Gastroesophageal sphincter (tissue), 4 donors: Measurements from ENCODE around the gene SLC66A1. TPM values are rescaled to one million over a fixed set of nuclear protein-coding genes. Genes with fewer than 3 reads are reported as not detected.
A peak's percentile ranks its signal among the peaks of the same experiment; 100 is the strongest.

Experiments
- ATAC-seq: fragments of 150-250 bp; one replicate; pipeline ENCODE4 v1.9.1; 2016; ENCODE audit warnings: mild to moderate bottlenecking, moderate library complexity
- H3K27ac ChIP-seq, 4 donors: fragments of 200-600 bp; sonication (generic) in 3 of 4; 1 replicate in 3 of 4; 2 replicates in 1 of 4; pipeline ENCODE4 v1.5.1; 2016 to 2019
- H3K27me3 ChIP-seq: fragments of 200-600 bp; sonication (generic); one replicate; pipeline ENCODE4 v1.5.1; 2019
- H3K36me3 ChIP-seq, 2 donors: fragments of 200-600 bp; sonication (generic); one replicate each; pipeline ENCODE4 v1.5.1; 2019; ENCODE audit warnings: control low read depth in 1 of 2
- H3K4me1 ChIP-seq, 3 donors: fragments of 200-600 bp; sonication (generic); 1 replicate in 2 of 3; 2 replicates in 1 of 3; pipeline ENCODE4 v1.5.1; 2016 to 2019; ENCODE audit warnings: control low read depth in 2 of 3
- H3K4me3 ChIP-seq, 2 donors: fragments of 200-600 bp; sonication (generic); one replicate each; pipeline ENCODE4 v1.5.1; 2019; ENCODE audit warnings: mild to moderate bottlenecking in 1 of 2, moderate library complexity in 1 of 2
- H3K9me3 ChIP-seq, 3 donors: fragments of 200-600 bp; sonication (generic); one replicate each; pipeline ENCODE4 v1.5.1; 2017 to 2019; ENCODE audit warnings: control low read depth in 2 of 3
- CTCF ChIP-seq, 4 experiments: fragments of 200-600 bp in 2 of 4; fragments of 450-650 bp in 2 of 4; sonication (generic) in 1 of 4; IDR thresholded peaks; one replicate each; pipeline ENCODE4 v1.5.1; 2017 to 2019; ENCODE audit warnings: antibody characterized with exemption in 4 of 4, mild to moderate bottlenecking in 2 of 4, moderate library complexity in 2 of 4
- EP300 ChIP-seq: sonication (generic); formaldehyde crosslinking; IDR thresholded peaks from one replicate; pipeline ENCODE4 v1.6.1; 2017; ENCODE audit warnings: antibody characterized with exemption, mild to moderate bottlenecking
- POLR2A ChIP-seq, 2 donors: fragments of 450-650 bp; IDR thresholded peaks; one replicate each; pipeline ENCODE4 v1.6.1; 2017; ENCODE audit warnings: antibody characterized with exemption in 2 of 2, mild to moderate bottlenecking in 2 of 2, moderate library complexity in 1 of 2
- POLR2AphosphoS5 ChIP-seq: sonication (generic); formaldehyde crosslinking; IDR thresholded peaks from one replicate; pipeline ENCODE4 v1.6.1; 2017; ENCODE audit warnings: antibody characterized with exemption
- whole genome bisulfite sequencing, 2 donors: methylation state at CpG; one replicate each; pipeline ENCODE4 v1.1.5; 2018; ENCODE audit warnings: low coverage in 1 of 2; 5-methylcytosine and 5-hydroxymethylcytosine counted together
- total RNA-seq, 4 donors: library from RNA; depleted of rRNA; stranded (reverse); fragments of >200 nt; gene quantifications; one replicate each; pipeline ENCODE4 v1.1.0, GENCODE V29; 2016

Gene SLC66A1
- total RNA-seq, 4 donors from 2014 or later = 8.1 to 12.3 (median 11.7) TPM

DNA sequence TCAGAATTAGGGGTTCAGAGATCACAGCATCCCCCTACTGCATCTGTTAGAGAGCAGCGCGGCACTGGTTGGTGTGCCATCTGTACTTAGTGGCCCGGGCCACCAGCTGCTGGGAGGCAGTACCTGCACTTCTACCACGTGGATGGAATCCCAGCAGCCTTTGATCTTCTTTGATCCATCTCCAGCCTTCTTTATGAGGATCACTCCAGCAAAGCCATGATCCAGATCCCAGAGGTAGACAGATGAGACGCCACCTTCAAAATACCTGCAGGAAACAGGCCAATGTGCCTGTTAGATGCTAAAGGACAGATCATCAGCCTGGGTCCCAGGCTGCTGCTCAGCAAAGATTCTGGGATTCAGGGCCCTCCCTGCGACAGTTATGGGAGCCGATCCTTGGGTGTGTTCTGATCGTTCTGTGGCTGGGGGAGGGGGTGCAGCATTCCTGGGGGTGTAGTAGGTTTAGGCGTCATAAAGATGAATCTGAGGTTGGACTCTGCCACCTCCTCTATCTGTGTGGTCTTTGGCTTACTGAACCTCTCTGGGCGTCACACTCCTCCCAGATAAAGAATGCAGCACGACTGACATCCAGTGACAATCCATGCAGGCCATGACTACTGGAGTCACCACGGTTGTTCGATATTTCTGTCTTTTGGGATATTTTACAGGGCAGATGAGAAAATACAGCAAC is 45.3 kb downstream of the SLC66A1 start:
- Histone ChIP-seq H3K9me3 (no peaks in the 10 kb centered on the region), H3K27me3 (no peaks in the 10 kb centered on the region), H3K36me3 (peaks cover 0 to 62% of the 10 kb centered on the region in 2 donors), H3K4me1 (peaks cover 0 to 62% (median 14%) of the 10 kb centered on the region in 3 donors), H3K4me3 (no peak overlapping the region), H3K27ac (no peak overlapping the region)
- TF ChIP-seq CTCF (IDR thresholded peaks at IDR 0.05) (no peak), POLR2AphosphoS5 (no peak), EP300 (no peak)
- ATAC-seq = no peak
- 71 to 82% methylated on average over 5 to 8 of the region's 13 CpGs for WGBS, 2 donors

DNA sequence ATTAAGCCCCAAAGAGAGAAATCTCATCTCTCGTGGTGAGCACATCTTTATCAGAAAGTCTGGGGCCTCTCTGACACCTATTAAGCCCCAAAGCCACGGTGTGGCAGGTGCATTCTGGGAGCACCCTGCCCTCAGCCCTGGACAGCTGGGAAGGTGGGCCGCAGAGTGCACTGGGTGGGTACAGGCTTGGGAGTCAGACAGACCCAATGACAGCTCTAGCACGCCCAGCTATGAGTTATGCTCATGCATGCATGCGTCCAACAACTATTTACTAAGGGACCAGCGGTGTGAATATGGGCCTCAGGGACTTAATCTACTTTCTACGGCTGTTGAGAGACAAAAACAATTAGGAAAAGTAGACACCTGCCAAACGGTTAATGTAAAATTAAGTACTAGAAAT is 46.6 kb downstream of the SLC66A1 start:
- no peak for TF ChIP-seq CTCF (IDR thresholded peaks at IDR 0.05)
- no peak for TF ChIP-seq EP300
- no peak for TF ChIP-seq POLR2A (IDR thresholded peaks at IDR 0.05)
- no peak for TF ChIP-seq POLR2AphosphoS5
- Histone ChIP-seq H3K4me3 (no peak overlapping the region), H3K27ac (no peak overlapping the region), H3K36me3 (peaks cover 0 to 56% of the 10 kb centered on the region in 2 donors), H3K27me3 (no peaks in the 10 kb centered on the region), H3K9me3 (no peaks in the 10 kb centered on the region), H3K4me1 (peaks cover 0 to 62% (median 14%) of the 10 kb centered on the region in 3 donors)
- 85 to 89% methylated on average over 4 of the region's 8 CpGs for WGBS, 2 donors
- no peak for ATAC-seq

DNA sequence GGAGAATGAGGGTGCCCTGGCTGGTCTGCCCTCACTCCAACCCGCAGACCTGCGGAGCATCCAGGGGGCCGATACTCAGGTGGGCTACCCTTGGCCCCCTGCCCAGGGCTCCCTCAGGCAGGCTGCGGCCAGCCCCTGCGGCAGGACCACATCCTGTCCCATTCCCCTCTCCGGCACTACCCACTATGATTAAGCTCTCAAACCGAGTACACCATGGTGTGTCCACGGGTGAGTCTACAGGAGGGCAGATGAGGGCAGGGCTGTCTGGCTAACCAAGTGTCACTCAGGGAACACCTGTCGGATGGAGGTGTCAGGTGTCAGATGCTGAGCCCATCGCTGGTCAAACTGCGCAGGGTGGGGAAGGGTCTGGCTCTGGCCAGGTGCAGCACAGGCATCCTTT is 47.2 kb downstream of the SLC66A1 start:
- Histone ChIP-seq H3K27ac (peak overlapping the region in 3 of 4 donors; percentile 1 to 30 (median 6)), H3K36me3 (peaks cover 0 to 53% of the 10 kb centered on the region in 2 donors), H3K4me3 (no peak overlapping the region), H3K27me3 (no peaks in the 10 kb centered on the region), H3K4me1 (peaks cover 0 to 62% (median 14%) of the 10 kb centered on the region in 3 donors), H3K9me3 (no peaks in the 10 kb centered on the region)
- TF ChIP-seq POLR2AphosphoS5 (no peak), POLR2A (IDR thresholded peaks at IDR 0.05) (no peak), EP300 (no peak), CTCF (IDR thresholded peaks at IDR 0.05) (no peak)
- ATAC-seq = no peak
- 58 to 98% methylated on average over 6 to 7 of the region's 11 CpGs for WGBS, 2 donors

DNA sequence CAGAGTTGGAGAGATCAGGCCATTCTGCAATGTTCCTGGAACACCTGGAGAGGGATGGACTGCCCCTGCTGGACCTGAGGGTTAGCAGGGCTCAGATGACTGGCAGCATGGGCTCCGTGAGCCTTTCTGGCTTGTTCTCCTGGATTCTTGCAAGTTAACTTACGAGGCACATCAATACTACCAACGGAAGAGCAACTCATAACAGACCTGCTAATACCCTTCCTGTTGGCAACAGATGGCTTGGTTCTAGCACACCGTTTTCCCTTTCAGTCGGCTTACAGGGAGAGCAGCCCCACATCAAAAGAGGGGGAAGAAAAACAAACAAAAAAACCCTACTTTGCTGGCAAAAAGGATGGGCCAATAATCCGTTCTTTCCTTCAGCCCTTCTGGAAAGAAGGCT is 47.9 kb downstream of the SLC66A1 start:
- WGBS, 2 donors = 27 to 38% methylated on average over 4 to 6 of the region's 6 CpGs
- ATAC-seq = no peak
- TF ChIP-seq CTCF (IDR thresholded peaks at IDR 0.05) = no peak
- TF ChIP-seq EP300 = no peak
- TF ChIP-seq POLR2AphosphoS5 = no peak
- no peak for TF ChIP-seq POLR2A (IDR thresholded peaks at IDR 0.05)
- Histone ChIP-seq H3K27me3 (no peaks in the 10 kb centered on the region), H3K36me3 (peaks cover 0 to 51% of the 10 kb centered on the region in 2 donors), H3K9me3 (no peaks in the 10 kb centered on the region), H3K4me3 (no peak overlapping the region), H3K4me1 (peaks cover 0 to 62% (median 13%) of the 10 kb centered on the region in 3 donors), H3K27ac (peak overlapping the region in 3 of 4 donors; percentile 1 to 30 (median 6))

GRCh38 chr1:19360432-19360831 is 48.3 kb downstream of the SLC66A1 start:
- Histone ChIP-seq H3K36me3 (peaks cover 0 to 51% of the 10 kb centered on the region in 2 donors), H3K4me1 (peaks cover 0 to 64% (median 13%) of the 10 kb centered on the region in 3 donors), H3K9me3 (no peaks in the 10 kb centered on the region), H3K4me3 (no peak overlapping the region), H3K27ac (peak overlapping the region in 2 of 4 donors; percentile 1 to 30), H3K27me3 (no peaks in the 10 kb centered on the region)
- no peak for TF ChIP-seq POLR2AphosphoS5
- TF ChIP-seq CTCF (IDR thresholded peaks at IDR 0.05) = no peak
- TF ChIP-seq EP300 = no peak
- TF ChIP-seq POLR2A (IDR thresholded peaks at IDR 0.05) = no peak
- 51 to 64% methylated on average over 5 to 10 of the region's 11 CpGs for WGBS, 2 donors
- no peak for ATAC-seq
